HepG2 (cell line): ENCODE measurements around the gene DENND4B. TPM values are rescaled to one million over a fixed set of nuclear protein-coding genes. Genes with fewer than 3 reads are reported as not detected.

Experiments
- AGO1 ChIP-seq: fragments of 200-400 bp; formaldehyde crosslinking; IDR thresholded peaks from 2 replicates; pipeline ENCODE4 v1.6.1; 2017; ENCODE audit warnings: mild to moderate bottlenecking, low read depth, low read length, moderate library complexity; ENCODE audit not compliant: poor library complexity, severe bottlenecking
- DNMT1 ChIP-seq: sonication (generic); formaldehyde crosslinking; IDR thresholded peaks from 2 replicates; pipeline ENCODE4 v1.5.1; 2020; ENCODE audit warnings: mild to moderate bottlenecking, missing genetic modification reagents
- KDM5A ChIP-seq: fragments of 200-600 bp; sonication (generic); IDR thresholded peaks from 2 replicates; pipeline ENCODE4 v1.7.0; 2018; ENCODE audit warnings: antibody characterized with exemption, mild to moderate bottlenecking, low read length, borderline replicate concordance
- MATR3 ChIP-seq: sonication (generic); formaldehyde crosslinking; IDR thresholded peaks from 2 replicates; pipeline ENCODE4 v1.4.0; 2020; ENCODE audit warnings: missing genetic modification reagents
- NFYC ChIP-seq: IDR thresholded peaks from 2 replicates; pipeline ENCODE4 v1.6.1; 2016; ENCODE audit warnings: missing genetic modification reagents, missing compliant biosample characterization
- PHB2 ChIP-seq: fragments of 450-650 bp; IDR thresholded peaks from 2 replicates; pipeline ENCODE4 v1.6.1; 2018; ENCODE audit not compliant: partially characterized antibody
- POGZ ChIP-seq: sonication (generic); formaldehyde crosslinking; IDR thresholded peaks from 2 replicates; pipeline ENCODE4 v1.4.0; 2020; ENCODE audit warnings: mild to moderate bottlenecking, missing genetic modification reagents
- PTBP1 ChIP-seq: fragments of 200-400 bp; formaldehyde crosslinking; IDR thresholded peaks from 2 replicates; pipeline ENCODE4 v1.6.1; 2018; ENCODE audit warnings: low read length, low read depth; ENCODE audit not compliant: poor library complexity, severe bottlenecking
- SALL1 ChIP-seq: sonication (generic); formaldehyde crosslinking; IDR thresholded peaks from 2 replicates; pipeline ENCODE4 v1.8.0; 2022; ENCODE audit warnings: mild to moderate bottlenecking, missing genetic modification reagents
- SOX13 ChIP-seq, 3 experiments: fragments of 450-650 bp in 1 of 3; sonication (generic) in 1 of 3; formaldehyde crosslinking in 1 of 3; IDR thresholded peaks in 2 of 3; conservative IDR thresholded peaks in 1 of 3; 2 replicates each; pipeline versions ENCODE4 v1.5.0 to v1.6.1; 2016 to 2020; ENCODE audit warnings: antibody characterized with exemption in 1 of 3, mild to moderate bottlenecking in 1 of 3, missing compliant biosample characterization in 1 of 3, missing genetic modification reagents in 1 of 3, moderate library complexity in 1 of 3
- SPEN ChIP-seq: sonication (generic); formaldehyde crosslinking; IDR thresholded peaks from 2 replicates; pipeline ENCODE4 v1.5.1; 2020; ENCODE audit warnings: low read depth, mild to moderate bottlenecking, missing genetic modification reagents
- TARDBP ChIP-seq: sonication (generic); formaldehyde crosslinking; IDR thresholded peaks from 2 replicates; pipeline ENCODE4 v1.8.0; 2022; ENCODE audit warnings: mild to moderate bottlenecking, missing genetic modification reagents
- TCF12 ChIP-seq, 2 experiments: fragments of 450-650 bp in 1 of 2; sonication (generic) in 1 of 2; formaldehyde crosslinking in 1 of 2; IDR thresholded peaks; 2 replicates each; pipeline versions ENCODE4 v1.6.1 to v1.8.0; 2017 to 2022; ENCODE audit warnings: antibody characterized with exemption in 1 of 2, mild to moderate bottlenecking in 1 of 2, missing genetic modification reagents in 1 of 2, moderate library complexity in 1 of 2
- ZBTB8A ChIP-seq: sonication (generic); formaldehyde crosslinking; IDR thresholded peaks from 2 replicates; pipeline ENCODE4 v1.4.0; 2020; ENCODE audit warnings: mild to moderate bottlenecking, low read depth, missing genetic modification reagents, borderline replicate concordance
- ZC3H13 ChIP-seq: sonication (generic); formaldehyde crosslinking; IDR thresholded peaks from 2 replicates; pipeline ENCODE4 v1.8.1; 2023; ENCODE audit warnings: mild to moderate bottlenecking, missing genetic modification reagents, moderate library complexity
- ZNF230 ChIP-seq: sonication (generic); formaldehyde crosslinking; IDR thresholded peaks from 2 replicates; pipeline ENCODE4 v1.4.0; 2020; ENCODE audit warnings: mild to moderate bottlenecking, missing genetic modification reagents
- ZNF280B ChIP-seq: sonication (generic); formaldehyde crosslinking; IDR thresholded peaks from 2 replicates; pipeline ENCODE4 v1.5.0; 2020; ENCODE audit warnings: missing genetic modification reagents, mild to moderate bottlenecking, borderline replicate concordance
- ZNF317 ChIP-seq: sonication (generic); formaldehyde crosslinking; IDR thresholded peaks from 2 replicates; pipeline ENCODE4 v1.5.0; 2020; ENCODE audit warnings: mild to moderate bottlenecking, missing genetic modification reagents
- ZNF432 ChIP-seq: sonication (generic); formaldehyde crosslinking; IDR thresholded peaks from 2 replicates; pipeline ENCODE4 v1.5.0; 2020; ENCODE audit warnings: missing genetic modification reagents, mild to moderate bottlenecking, borderline replicate concordance
- polyA plus RNA-seq, 8 experiments: library from polyadenylated mRNA; depleted of rRNA in 3 of 8; stranded (reverse) in 7 of 8; unstranded in 1 of 8; fragments of >200 nt; fragmentation: Illumina TruSeq in 4 of 8; extraction: Trizol in 4 of 8; gene quantifications; 2 replicates each; pipeline versions ENCODE4 v1.2.1 to v1.2.3, GENCODE V29; 2011 to 2016; ENCODE audit warnings: low read depth in 4 of 8, missing spikeins in 1 of 8, mixed read lengths in 1 of 8; ENCODE audit not compliant: insufficient read depth in 1 of 8
- total RNA-seq, 5 experiments: library from RNA; depleted of rRNA; stranded (reverse); fragments of >200 nt; fragmentation: Illumina TruSeq; extraction: Trizol; gene quantifications; 2 replicates each; pipeline ENCODE4 v1.2.3, GENCODE V29; 2016; ENCODE audit warnings: low read depth in 1 of 5
- TF ChIP-seq, protein P1 (sequence below): fragments of 450-650 bp; IDR thresholded peaks from 2 replicates; pipeline ENCODE4 v1.6.1; 2017; ENCODE audit warnings: mild to moderate bottlenecking
- TF ChIP-seq, protein P2 (sequence below): sonication (generic); formaldehyde crosslinking; IDR thresholded peaks from 2 replicates; pipeline ENCODE4 v1.5.0; 2020; ENCODE audit warnings: missing genetic modification reagents

The DENND4B gene
- total and polyA plus RNA-seq, 2 of the 13 experiments (the other 11 are each of a cell fraction or from before 2014, with no cell fraction given) = 15.1 to 20.3 TPM

DNA sequence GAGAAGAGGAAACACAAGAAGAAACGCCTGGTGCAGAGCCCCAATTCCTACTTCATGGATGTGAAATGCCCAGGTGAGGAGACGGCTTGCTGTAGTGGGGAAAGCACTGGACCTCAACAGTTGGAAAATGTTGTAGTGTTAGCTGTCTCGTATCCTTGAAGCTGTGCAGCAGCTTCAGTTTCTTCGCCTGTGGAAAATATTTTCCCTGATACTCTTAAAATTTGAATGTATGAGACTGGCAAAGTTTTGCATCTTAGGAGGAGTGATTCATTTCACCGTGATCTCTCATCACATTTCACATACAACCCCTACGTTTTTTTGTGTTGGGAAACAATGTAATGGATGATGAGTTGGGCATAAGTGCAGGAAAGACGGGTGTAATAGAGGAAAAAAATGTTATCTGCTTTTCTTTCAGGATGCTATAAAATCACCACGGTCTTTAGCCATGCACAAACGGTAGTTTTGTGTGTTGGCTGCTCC, 44.7 kb upstream of the DENND4B start (continued):
- TF ChIP-seq, protein P1, sequence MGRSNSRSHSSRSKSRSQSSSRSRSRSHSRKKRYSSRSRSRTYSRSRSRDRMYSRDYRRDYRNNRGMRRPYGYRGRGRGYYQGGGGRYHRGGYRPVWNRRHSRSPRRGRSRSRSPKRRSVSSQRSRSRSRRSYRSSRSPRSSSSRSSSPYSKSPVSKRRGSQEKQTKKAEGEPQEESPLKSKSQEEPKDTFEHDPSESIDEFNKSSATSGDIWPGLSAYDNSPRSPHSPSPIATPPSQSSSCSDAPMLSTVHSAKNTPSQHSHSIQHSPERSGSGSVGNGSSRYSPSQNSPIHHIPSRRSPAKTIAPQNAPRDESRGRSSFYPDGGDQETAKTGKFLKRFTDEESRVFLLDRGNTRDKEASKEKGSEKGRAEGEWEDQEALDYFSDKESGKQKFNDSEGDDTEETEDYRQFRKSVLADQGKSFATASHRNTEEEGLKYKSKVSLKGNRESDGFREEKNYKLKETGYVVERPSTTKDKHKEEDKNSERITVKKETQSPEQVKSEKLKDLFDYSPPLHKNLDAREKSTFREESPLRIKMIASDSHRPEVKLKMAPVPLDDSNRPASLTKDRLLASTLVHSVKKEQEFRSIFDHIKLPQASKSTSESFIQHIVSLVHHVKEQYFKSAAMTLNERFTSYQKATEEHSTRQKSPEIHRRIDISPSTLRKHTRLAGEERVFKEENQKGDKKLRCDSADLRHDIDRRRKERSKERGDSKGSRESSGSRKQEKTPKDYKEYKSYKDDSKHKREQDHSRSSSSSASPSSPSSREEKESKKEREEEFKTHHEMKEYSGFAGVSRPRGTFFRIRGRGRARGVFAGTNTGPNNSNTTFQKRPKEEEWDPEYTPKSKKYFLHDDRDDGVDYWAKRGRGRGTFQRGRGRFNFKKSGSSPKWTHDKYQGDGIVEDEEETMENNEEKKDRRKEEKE = no peak
- TF ChIP-seq SOX13 (IDR thresholded peaks at IDR 0.05) (no peak), SOX13 (CRISPR knock-in tag; conservative IDR thresholded peaks at IDR 0.05 in 1 of 2, IDR thresholded peaks at IDR 0.05 in 1 of 2) (no peak), NFYC (CRISPR knock-in tag) (no peak), DNMT1 (CRISPR knock-in tag) (no peak), ZNF317 (CRISPR knock-in tag) (no peak; the same call in 1 of the 2 replicates), MATR3 (CRISPR knock-in tag) (no peak), PHB2 (no peak), ZNF432 (no peak), ZBTB8A (CRISPR knock-in tag) (0 out of 2 replicates have a peak, but pooled peaks have one; percentile 8), ZNF230 (CRISPR knock-in tag) (no peak), TCF12 (IDR thresholded peaks at IDR 0.05) (no peak), TCF12 (CRISPR knock-in tag; IDR thresholded peaks at IDR 0.05) (no peak), KDM5A (0 out of 2 replicates have a peak, but pooled peaks have one; percentile 3), SALL1 (CRISPR knock-in tag) (no peak), SPEN (CRISPR knock-in tag) (no peak), POGZ (no peak), ZC3H13 (0 out of 2 replicates have a peak, but pooled peaks have one; percentile 16), PTBP1 (no peak), TARDBP (CRISPR knock-in tag) (no peak), ZNF280B (CRISPR knock-in tag) (no peak), AGO1 (no peak)
- TF ChIP-seq, protein P2, sequence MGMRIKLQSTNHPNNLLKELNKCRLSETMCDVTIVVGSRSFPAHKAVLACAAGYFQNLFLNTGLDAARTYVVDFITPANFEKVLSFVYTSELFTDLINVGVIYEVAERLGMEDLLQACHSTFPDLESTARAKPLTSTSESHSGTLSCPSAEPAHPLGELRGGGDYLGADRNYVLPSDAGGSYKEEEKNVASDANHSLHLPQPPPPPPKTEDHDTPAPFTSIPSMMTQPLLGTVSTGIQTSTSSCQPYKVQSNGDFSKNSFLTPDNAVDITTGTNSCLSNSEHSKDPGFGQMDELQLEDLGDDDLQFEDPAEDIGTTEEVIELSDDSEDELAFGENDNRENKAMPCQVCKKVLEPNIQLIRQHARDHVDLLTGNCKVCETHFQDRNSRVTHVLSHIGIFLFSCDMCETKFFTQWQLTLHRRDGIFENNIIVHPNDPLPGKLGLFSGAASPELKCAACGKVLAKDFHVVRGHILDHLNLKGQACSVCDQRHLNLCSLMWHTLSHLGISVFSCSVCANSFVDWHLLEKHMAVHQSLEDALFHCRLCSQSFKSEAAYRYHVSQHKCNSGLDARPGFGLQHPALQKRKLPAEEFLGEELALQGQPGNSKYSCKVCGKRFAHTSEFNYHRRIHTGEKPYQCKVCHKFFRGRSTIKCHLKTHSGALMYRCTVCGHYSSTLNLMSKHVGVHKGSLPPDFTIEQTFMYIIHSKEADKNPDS (CRISPR knock-in tag) = no peak
